Thyroid gland (tissue), 4 donors: ENCODE measurements around the gene FASLG.

Experiments
- POLR2A ChIP-seq, 2 donors: fragments of 450-650 bp; IDR thresholded peaks; one replicate each; pipeline ENCODE4 v1.6.1; 2017; ENCODE audit warnings: antibody characterized with exemption in 2 of 2, mild to moderate bottlenecking in 2 of 2, moderate library complexity in 1 of 2
- TF ChIP-seq, protein P1 (sequence below), 6 experiments: fragments of 200-600 bp in 3 of 6; fragments of 450-650 bp in 3 of 6; sonication (generic) in 3 of 6; IDR thresholded peaks; one replicate each; pipeline ENCODE4 v1.5.1; 2016 to 2019; ENCODE audit warnings: antibody characterized with exemption in 6 of 6, mild to moderate bottlenecking in 2 of 6, inconsistent platforms in 1 of 6, moderate library complexity in 1 of 6

DNA sequence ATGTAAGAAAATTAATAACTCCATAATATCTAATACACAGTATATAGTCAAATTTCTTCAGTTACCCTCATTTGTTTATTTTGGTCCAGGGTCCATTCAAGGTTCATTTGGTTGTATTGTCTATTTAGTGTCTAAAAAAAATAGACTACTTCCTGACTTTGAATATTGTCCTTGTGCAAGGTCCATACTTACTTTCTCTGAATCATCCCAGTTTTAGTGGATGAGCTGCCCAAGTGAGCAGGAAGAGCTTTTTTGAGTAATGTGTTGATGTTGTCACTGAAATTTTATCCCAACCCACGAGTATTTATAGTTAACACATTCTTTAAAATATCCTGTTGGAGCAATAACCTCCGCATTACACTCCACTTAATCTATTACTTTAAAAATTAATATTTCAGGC lies 45.6 kb upstream of the FASLG start:
- TF ChIP-seq, protein P1, sequence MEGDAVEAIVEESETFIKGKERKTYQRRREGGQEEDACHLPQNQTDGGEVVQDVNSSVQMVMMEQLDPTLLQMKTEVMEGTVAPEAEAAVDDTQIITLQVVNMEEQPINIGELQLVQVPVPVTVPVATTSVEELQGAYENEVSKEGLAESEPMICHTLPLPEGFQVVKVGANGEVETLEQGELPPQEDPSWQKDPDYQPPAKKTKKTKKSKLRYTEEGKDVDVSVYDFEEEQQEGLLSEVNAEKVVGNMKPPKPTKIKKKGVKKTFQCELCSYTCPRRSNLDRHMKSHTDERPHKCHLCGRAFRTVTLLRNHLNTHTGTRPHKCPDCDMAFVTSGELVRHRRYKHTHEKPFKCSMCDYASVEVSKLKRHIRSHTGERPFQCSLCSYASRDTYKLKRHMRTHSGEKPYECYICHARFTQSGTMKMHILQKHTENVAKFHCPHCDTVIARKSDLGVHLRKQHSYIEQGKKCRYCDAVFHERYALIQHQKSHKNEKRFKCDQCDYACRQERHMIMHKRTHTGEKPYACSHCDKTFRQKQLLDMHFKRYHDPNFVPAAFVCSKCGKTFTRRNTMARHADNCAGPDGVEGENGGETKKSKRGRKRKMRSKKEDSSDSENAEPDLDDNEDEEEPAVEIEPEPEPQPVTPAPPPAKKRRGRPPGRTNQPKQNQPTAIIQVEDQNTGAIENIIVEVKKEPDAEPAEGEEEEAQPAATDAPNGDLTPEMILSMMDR (IDR thresholded peaks at IDR 0.05): no peak
- TF ChIP-seq POLR2A (IDR thresholded peaks at IDR 0.05): no peak
